SJSA1 (cell line): ENCODE measurements around the gene PRAMEF2. TPM values are rescaled to one million over a fixed set of nuclear protein-coding genes. Genes with fewer than 3 reads are reported as not detected.
"Not testable (repeated sequence)": the region's sequence is repeated elsewhere in the genome, so short reads cannot be mapped to it uniquely, and the experiment has no call there.

ENCODE experiments used
- DNase-seq, 2 experiments: peaks; one replicate each; pipeline ENCODE4 v3.0.0-alpha.2; 2015 to 2020; ENCODE audit warnings: low spot score in 2 of 2, low read depth in 1 of 2
- H3K27ac ChIP-seq: fragments of 250-450 bp; sonication (Bioruptor Pico); 2 replicates; pipeline ENCODE4 v1.5.1; 2020; ENCODE audit warnings: mild to moderate bottlenecking, moderate library complexity
- H3K27me3 ChIP-seq: fragments of 250-450 bp; sonication (Bioruptor Pico); replicated peaks from 2 replicates; pipeline ENCODE4 v1.5.1; 2020; ENCODE audit warnings: mild to moderate bottlenecking, moderate library complexity
- H3K36me3 ChIP-seq: fragments of 250-450 bp; sonication (Bioruptor Pico); 2 replicates; pipeline ENCODE4 v1.5.1; 2020; ENCODE audit warnings: mild to moderate bottlenecking
- H3K4me1 ChIP-seq: fragments of 250-450 bp; sonication (Bioruptor Pico); replicated peaks from 2 replicates; pipeline ENCODE4 v1.6.1; 2021; ENCODE audit warnings: mild to moderate bottlenecking
- H3K4me3 ChIP-seq: fragments of 250-450 bp; sonication (Bioruptor Pico); 2 replicates; pipeline ENCODE4 v1.5.1; 2020; ENCODE audit warnings: mild to moderate bottlenecking
- H3K9me3 ChIP-seq: fragments of 250-450 bp; sonication (Bioruptor Pico); replicated peaks from 2 replicates; pipeline ENCODE4 v1.5.1; 2020; ENCODE audit warnings: mild to moderate bottlenecking
- total RNA-seq: library from RNA; depleted of rRNA; stranded (reverse); fragments of >200 nt; shearing (Covaris generic); gene quantifications from 2 replicates; pipeline ENCODE4 v1.2.3, GENCODE V29; 2014; rRNA removed

The PRAMEF2 gene, protein sequence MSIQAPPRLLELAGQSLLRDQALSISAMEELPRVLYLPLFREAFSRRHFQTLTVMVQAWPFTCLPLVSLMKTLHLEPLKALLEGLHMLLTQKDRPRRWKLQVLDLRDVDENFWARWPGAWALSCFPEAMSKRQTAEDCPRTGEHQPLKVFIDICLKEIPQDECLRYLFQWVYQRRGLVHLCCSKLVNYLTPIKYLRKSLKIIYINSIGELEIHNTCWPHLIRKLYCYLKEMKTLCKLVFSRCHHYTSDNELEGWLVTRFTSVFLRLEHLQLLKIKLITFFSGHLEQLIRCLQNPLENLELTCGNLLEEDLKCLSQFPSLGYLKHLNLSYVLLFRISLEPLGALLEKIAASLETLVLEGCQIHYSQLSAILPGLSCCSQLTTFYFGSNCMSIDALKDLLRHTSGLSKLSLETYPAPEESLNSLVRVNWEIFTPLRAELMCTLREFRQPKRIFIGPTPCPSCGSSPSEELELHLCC
- not detected in 2 replicates for total RNA-seq

DNA sequence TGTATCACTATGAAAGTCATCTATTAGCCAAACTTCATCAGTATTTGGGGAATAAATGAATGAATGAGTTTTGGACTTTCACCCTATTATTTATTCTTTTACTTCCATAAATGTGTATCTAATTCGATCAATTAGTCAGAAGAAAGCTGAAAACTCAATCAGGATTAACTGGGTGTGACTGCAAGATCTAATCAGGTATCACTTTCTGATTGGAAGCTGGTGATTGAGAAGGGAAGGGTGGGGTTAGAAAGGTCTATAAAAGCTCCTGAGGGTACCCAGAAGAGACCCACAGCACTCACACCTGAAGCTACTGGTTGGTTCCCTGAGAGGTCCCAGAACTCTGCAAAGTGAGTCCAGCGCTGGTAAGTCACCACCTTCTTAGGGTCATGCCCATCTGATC is at the start of gene PRAMEF2:
PRAMEF2 (plus strand) TSS at position 301 of the 400 bp plus-strand sequence. CDS start 1,924 bp downstream, outside the sequence.
- H3K27ac ChIP-seq, H3K9me3 ChIP-seq, H3K4me1 ChIP-seq, DNase-seq, H3K4me3 ChIP-seq, H3K27me3 ChIP-seq, H3K36me3 ChIP-seq: not testable (repeated sequence)

DNA sequence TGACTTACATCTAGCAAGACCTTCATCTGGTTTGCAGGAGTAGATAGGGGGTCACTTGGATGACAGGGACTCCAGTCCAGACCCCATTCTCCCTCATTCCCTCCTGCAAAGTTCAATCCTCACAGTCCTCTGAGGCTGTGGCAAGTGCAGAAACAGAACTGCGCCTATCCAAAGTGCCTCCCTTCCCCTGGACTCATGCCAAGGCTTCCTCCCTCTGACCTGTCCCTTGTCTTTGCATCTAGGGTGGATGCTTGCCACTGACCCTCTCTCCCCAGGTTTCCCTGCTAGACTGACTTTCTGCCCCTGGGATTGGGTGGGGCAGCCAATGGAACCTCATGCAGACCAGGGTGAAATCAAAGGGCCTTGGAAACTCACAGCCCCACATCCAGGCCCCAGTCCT is 47.0 kb upstream of the PRAMEF2 start:
- Histone ChIP-seq H3K36me3 (no peaks in the 10 kb centered on the region), H3K27me3 (no peaks in the 10 kb centered on the region), H3K27ac (no peak overlapping the region), H3K4me3 (no peak overlapping the region), H3K4me1 (no peaks in the 10 kb centered on the region), H3K9me3 (no peaks in the 10 kb centered on the region)
- no peak for DNase-seq

DNA sequence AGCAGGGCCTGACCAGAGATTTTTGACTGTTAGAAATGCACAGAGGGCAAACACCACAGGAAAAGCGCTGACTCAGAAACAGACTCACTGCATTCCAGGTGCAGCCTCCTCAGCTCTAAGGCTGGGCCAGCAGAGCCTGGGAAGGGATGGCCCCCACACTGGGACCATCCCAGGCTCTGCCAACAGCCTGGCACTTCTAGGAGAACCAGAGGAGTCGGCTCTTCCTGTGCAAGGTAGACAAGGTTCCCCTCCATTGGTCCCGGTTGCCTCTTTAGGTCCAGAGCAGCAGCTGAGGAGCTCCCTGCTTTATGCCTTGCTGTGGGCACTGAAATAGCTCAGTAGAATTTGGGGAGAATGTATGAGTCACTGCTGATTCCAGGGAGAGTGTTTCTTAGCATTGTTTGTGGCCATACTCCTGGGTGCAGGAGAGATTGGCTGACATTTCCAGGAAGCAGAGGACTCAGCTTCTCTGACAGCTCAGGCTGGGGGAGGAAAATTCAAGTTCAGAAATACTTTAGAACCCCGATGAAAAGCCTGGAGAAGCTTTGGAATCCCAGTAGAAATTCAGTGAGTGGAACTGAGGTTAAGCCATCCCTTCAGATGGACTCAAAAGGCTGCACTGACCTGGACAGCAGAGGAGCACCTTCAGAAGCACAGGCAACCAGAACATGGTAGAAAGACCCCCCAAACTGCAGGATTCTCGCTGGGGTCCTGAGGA is 46.0 kb upstream of the PRAMEF2 start:
- no peak for DNase-seq
- Histone ChIP-seq H3K9me3 (no peaks in the 10 kb centered on the region), H3K4me1 (no peaks in the 10 kb centered on the region), H3K27ac (no peak overlapping the region), H3K27me3 (no peaks in the 10 kb centered on the region), H3K4me3 (no peak overlapping the region), H3K36me3 (no peaks in the 10 kb centered on the region)

DNA sequence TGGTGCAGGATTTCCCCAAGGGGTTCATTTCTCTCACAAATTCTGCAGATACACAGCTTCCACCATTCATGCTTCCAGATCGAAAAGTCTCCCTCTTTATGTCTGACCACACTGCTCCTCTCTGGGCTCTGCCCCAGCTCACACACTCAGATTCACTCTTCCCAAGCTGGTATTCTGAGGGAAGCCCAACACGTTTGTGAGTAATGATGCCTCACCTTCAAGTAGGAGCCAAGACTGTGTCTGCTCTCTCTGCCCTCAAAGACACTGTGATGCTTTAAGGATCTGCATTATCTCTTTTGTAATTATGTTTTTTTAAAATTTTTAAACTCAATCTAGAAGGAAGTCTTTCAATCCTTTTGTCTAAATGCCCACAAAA is 45.5 kb upstream of the PRAMEF2 start:
- H3K4me3 ChIP-seq = no peak overlapping the region
- H3K27me3 ChIP-seq = no peaks in the 10 kb centered on the region
- no peak for DNase-seq
- H3K9me3 ChIP-seq = no peaks in the 10 kb centered on the region
- no peaks in the 10 kb centered on the region for H3K36me3 ChIP-seq
- no peak overlapping the region for H3K27ac ChIP-seq
- no peaks in the 10 kb centered on the region for H3K4me1 ChIP-seq

DNA sequence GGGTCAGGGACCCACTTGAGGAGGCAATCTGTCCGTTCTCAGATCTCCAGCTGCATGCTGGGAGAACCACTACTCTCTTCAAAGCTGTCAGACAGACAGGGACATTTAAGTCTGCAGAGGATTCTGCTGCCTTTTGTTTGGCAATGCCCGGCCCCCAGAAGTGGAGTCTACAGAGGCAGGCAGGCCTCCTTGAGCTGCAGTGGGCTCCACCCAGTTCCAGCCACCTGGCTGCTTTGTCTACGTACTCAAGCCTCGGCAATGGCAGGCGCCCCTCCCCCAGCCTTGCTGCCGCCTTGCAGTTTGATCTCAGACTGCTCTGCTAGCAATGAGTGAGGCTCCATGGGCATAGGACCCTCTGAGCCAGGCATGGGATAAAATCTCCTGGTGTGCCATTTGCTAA is 37.8 kb upstream of the PRAMEF2 start:
- not testable (repeated sequence) for H3K27me3 ChIP-seq, H3K27ac ChIP-seq, DNase-seq, H3K4me3 ChIP-seq, H3K9me3 ChIP-seq, H3K4me1 ChIP-seq, H3K36me3 ChIP-seq

DNA sequence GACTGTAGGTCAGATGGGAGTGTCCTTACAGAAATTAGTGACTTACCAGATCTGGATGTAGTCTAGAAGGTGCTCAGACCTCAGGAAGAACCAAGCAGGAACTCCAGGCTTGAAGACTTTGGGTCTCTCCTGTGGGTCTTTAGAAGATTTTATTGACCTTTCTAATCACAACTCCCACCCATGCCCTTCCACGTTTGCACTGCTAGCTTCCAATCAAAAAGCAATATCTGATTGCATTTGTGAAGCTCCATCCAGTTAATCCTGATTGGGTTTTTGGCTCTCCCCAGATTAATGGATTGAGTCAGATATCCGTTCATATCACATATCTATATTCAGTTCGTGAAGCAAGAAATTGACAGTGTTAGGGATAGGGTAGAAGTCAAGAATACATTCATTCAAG is 25.6 kb upstream of the PRAMEF2 start, which contains the start of gene PRAMEF11:
PRAMEF11 (minus strand) TSS at position 101 of the 400 bp plus-strand sequence. CDS start 2,621 bp downstream, outside the sequence.
- not testable (repeated sequence) for H3K9me3 ChIP-seq, H3K36me3 ChIP-seq, H3K27me3 ChIP-seq, H3K4me3 ChIP-seq, H3K4me1 ChIP-seq, DNase-seq, H3K27ac ChIP-seq

DNA sequence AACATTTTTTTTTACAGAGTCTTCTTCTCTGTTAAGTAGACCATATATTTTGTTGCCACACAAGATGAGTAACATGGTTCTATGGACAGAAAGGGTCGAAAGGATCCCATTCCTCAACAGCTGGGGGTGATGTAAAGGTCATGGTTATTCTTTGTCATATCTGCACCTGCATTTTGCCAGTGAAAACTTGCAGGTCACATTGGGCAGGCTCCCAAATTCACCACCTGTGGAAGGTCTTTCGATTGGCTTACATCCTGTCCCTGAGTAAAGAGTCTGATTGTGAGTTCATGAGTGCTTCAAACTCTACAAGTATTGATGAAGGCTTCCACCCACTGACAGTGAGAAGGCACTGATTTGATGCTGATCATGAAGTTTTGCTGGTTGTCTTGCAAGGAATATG is 23.6 kb upstream of the PRAMEF2 start:
- H3K4me1 ChIP-seq, H3K27ac ChIP-seq, H3K9me3 ChIP-seq, H3K4me3 ChIP-seq, H3K27me3 ChIP-seq, DNase-seq, H3K36me3 ChIP-seq: not testable (repeated sequence)

DNA sequence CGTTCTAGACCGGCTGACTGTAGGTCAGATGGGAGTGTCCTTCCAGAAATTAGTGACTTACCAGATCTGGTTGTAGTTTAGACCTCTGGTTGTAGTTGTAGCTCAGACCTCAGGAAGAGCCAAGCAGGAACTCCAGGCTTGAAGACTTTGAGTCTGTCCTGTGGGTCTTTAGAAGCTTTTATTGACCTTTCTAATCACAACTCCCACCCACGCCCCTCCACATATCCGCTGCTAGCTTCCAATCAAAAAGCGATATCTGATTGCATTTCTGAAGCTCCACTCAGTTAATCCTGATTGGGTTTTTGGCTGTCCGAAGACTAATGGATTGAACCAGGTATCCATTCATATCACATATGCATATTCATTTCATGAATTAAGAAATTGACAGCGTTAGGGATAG is 8.3 kb upstream of the PRAMEF2 start, which contains the start of gene HNRNPCL1:
HNRNPCL1 (minus strand) TSS at position 101 of the 400 bp plus-strand sequence. CDS start 431 bp downstream, outside the sequence.
- not testable (repeated sequence) for H3K9me3 ChIP-seq, H3K4me1 ChIP-seq, H3K27me3 ChIP-seq, DNase-seq, H3K4me3 ChIP-seq, H3K27ac ChIP-seq, H3K36me3 ChIP-seq

DNA sequence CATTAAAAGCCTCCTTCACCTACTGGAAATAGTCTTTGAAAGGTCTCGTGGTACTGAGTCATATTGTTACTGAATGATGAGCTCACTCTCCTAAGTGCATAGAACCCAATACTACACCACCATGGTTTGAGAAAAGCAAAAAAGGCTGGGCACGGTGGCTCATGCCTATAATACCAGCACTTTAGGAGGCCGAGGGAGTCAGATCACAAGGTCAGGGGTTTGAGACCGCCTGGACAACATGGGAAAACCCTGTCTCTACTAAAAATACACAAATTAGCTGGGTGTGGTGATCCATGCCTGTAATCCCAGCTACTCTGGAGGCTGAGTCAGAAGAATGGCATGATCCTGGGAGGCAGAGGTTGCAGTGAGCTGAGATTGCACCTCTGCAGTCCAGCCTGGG is 5.1 kb upstream of the PRAMEF2 start:
- 0 out of 2 replicates have a peak overlapping the region, but pooled peaks have one; percentile 9 for H3K27ac ChIP-seq
- H3K36me3 ChIP-seq = no peaks in the 10 kb centered on the region
- H3K27me3 ChIP-seq = no peaks in the 10 kb centered on the region
- H3K4me1 ChIP-seq = no peaks in the 10 kb centered on the region
- peak; percentile 19 to 44 for DNase-seq
- no peak overlapping the region for H3K4me3 ChIP-seq
- H3K9me3 ChIP-seq = no peaks in the 10 kb centered on the region

DNA sequence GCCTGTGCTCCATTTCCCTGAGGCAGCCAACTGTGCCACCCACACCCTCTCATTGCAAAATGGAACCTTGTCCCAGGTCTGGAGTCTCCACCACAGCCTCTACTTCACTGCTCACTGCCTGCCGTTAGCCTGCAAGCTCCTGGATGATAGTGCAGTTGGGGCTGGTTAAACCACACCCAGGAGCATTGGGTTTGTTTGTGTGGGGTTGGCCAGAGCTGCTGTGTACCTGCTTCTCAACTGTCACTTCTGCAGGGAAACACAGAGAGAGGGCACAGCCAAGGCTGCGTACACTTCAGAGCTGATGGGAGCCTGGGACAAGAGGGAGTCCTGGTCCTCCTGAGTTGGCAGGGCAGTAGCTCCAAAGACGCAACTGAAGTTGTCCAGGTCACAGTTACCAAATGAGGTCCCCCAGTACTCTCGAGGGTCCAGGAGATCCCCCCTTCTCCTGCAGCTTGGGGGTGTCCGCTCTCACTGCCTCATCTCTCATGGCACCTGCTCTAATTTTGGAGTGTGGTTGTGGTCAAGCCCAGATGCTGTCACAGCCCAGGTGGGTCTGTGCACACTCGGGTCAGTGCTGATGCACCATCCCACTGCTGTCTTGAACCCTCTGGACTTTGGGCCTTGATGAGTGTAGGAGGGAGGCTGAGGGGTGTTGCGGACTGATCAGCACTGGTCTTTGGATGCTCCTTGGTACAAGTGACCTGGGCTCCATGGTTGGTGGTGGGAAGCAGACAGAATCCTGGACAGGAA is 6.4 kb downstream of the PRAMEF2 start:
- H3K36me3 ChIP-seq, H3K27ac ChIP-seq, H3K27me3 ChIP-seq, H3K9me3 ChIP-seq, H3K4me1 ChIP-seq, DNase-seq, H3K4me3 ChIP-seq: not testable (repeated sequence)

DNA sequence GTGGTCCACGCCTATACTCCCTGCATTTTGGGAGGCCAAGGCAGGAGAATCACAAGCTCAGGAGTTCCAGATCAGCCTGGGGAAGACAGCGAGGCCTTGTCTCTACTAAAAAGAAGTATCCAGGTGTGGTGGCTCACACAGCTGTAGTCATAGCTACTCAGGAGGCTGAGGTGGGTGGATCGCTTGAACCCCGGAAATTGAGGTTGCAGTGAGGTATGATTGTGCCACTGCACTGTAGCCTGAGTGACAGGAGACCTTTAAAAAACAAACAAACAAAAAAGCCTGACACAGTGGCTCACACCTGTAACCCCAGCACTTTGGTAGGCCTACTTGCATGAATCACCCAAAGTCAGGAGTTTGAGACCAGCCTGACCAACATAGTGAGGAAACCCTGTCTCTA is 21.6 kb downstream of the PRAMEF2 start:
- DNase-seq, H3K4me1 ChIP-seq, H3K4me3 ChIP-seq, H3K36me3 ChIP-seq, H3K27ac ChIP-seq, H3K27me3 ChIP-seq, H3K9me3 ChIP-seq: not testable (repeated sequence)

DNA sequence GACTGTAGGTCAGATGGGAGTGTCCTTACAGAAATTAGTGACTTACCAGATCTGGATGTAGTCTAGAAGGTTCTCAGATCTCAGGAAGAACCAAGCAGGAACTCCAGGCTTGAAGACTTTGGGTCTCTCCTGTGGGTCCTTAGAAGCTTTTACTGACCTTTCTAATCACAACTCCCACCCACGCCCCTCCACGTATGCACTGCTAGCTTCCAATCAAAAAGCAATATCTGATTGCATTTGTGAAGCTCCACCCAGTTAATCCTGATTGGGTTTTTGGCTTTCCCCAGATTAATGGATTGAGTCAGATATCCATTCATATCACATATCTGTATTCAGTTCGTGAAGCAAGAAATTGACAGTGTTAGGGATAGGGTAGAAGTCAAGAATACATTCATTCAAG is 29.2 kb downstream of the PRAMEF2 start, which contains the start of gene PRAMEF4:
PRAMEF4 (minus strand) TSS at position 101 of the 400 bp plus-strand sequence. CDS start 2,807 bp downstream, outside the sequence.
- not testable (repeated sequence) for H3K27me3 ChIP-seq, H3K27ac ChIP-seq, H3K4me1 ChIP-seq, DNase-seq, H3K9me3 ChIP-seq, H3K36me3 ChIP-seq, H3K4me3 ChIP-seq

DNA sequence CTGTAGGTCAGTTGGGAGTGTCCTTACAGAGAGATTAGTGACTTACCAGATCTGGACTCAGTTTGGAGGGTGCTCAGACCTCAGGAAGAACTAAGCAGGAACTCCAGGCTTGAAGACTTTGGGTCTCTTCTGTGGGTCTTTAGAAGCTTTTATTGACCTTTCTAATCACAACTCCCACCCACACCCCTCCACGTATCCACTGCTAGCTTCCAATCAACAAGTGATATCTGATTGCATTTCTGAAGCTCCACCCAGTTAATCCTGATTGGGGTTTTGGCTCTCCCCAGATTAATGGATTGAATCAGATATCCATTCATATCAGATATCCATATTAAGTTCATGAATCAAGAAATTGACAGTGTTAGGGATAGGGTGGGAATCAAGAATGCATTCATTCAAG is 41.3 kb downstream of the PRAMEF2 start, which contains the start of gene PRAMEF10:
PRAMEF10 (minus strand) TSS at position 101 of the 400 bp plus-strand sequence. CDS start 2,423 bp downstream, outside the sequence.
- H3K9me3 ChIP-seq, DNase-seq, H3K4me3 ChIP-seq, H3K27ac ChIP-seq, H3K4me1 ChIP-seq, H3K36me3 ChIP-seq, H3K27me3 ChIP-seq: not testable (repeated sequence)
